Right cardiac atrium (tissue), 5 donors: ENCODE measurements around the gene PLA2G5. TPM values are rescaled to one million over a fixed set of nuclear protein-coding genes. Genes with fewer than 3 reads are reported as not detected.

Experiments
- ATAC-seq, 2 donors: fragments of 200-7000 bp; cut with Tn5 transposase; one replicate each; pipeline versions ENCODE4 v1.8.0 to v1.9.1; 2020; ENCODE audit warnings: moderate library complexity in 2 of 2, mild to moderate bottlenecking in 1 of 2
- DNase-seq, 3 donors: peaks; one replicate each; pipeline ENCODE4 v3.0.0-alpha.2; 2020
- H3K27ac ChIP-seq: one replicate; pipeline ENCODE4 v1.5.1; 2013; ENCODE audit warnings: mild to moderate bottlenecking, low read length, control low read depth, moderate library complexity
- H3K27me3 ChIP-seq: one replicate; pipeline ENCODE4 v1.6.1; 2013; ENCODE audit not compliant: control insufficient read depth, insufficient read depth
- H3K4me1 ChIP-seq: one replicate; pipeline ENCODE4 v1.6.1; 2013; ENCODE audit warnings: low read length; ENCODE audit not compliant: control insufficient read depth, insufficient read depth
- H3K4me3 ChIP-seq: one replicate; pipeline ENCODE4 v1.5.1; 2013; ENCODE audit warnings: low read length, control low read depth
- H3K9me3 ChIP-seq: one replicate; pipeline ENCODE4 v1.6.1; 2013; ENCODE audit warnings: low read length; ENCODE audit not compliant: control insufficient read depth
- WGBS: extraction: QIAGEN DNeasy Blood & Tissue Kit; methylation state at CpG from one replicate; pipeline ENCODE4 v1.1.7; 2013; 5-methylcytosine and 5-hydroxymethylcytosine counted together
- intact Hi-C, 4 donors: fragments of 100-400 bp; cut with DNase I; formaldehyde crosslinking; loops; one replicate each; pipeline versions ENCODE4 v1.11.0 to v1.14.0; 2022 to 2023
- polyA plus RNA-seq: library from polyadenylated mRNA; stranded (reverse); fragments of 200-250 nt; gene quantifications from one replicate; pipeline ENCODE4 v1.2.3, GENCODE V29; 2013
- total RNA-seq, 4 donors: library from RNA; stranded (reverse); fragmentation: NEBNext Ultra II Directional; extraction: Animal tissue kit (Norgen Biotek cat#: 25700); gene quantifications; one replicate each; pipeline ENCODE4 v1.2.1, GENCODE V29; 2021
- donor health status: healthy with polysubstance abuse.
- donor health status: DM: no; HTN: yes; CAD: no.
- donor health status: DM: no; HTN: no; CAD: no.
- donor health status: DM: no; HTN: yes; CAD: no; lungs with severe emphysema.
- donor health status: DM: yes; HTN: yes; CAD: no.

Gene PLA2G5
- total and polyA plus RNA-seq, 5 donors: 91.6 to 165 (median 103) TPM

GRCh38 chr1:20089328-20090077 lies 19.5 kb downstream of the PLA2G5 start:
- WGBS: 86% methylated on average over 19 of the region's 19 CpGs
- no peak overlapping the region for H3K4me3 ChIP-seq
- ATAC-seq (no peak), DNase-seq (peak in 1 of 3 donors; percentile 48)
- intact Hi-C loops: no loop called here
- no peaks in the 10 kb centered on the region for H3K27me3 ChIP-seq
- H3K27ac ChIP-seq: no peak overlapping the region
- peaks cover 14% of the 10 kb centered on the region for H3K4me1 ChIP-seq
- no peaks in the 10 kb centered on the region for H3K9me3 ChIP-seq

GRCh38 chr1:20090119-20090518 lies 20.1 kb downstream of the PLA2G5 start:
- intact Hi-C loops: no loop called here
- 86% methylated on average over 3 of the region's 3 CpGs for WGBS
- no peaks in the 10 kb centered on the region for H3K9me3 ChIP-seq
- DNase-seq (no peak), ATAC-seq (no peak)
- no peak overlapping the region for H3K27ac ChIP-seq
- no peaks in the 10 kb centered on the region for H3K27me3 ChIP-seq
- peaks cover 11% of the 10 kb centered on the region for H3K4me1 ChIP-seq
- H3K4me3 ChIP-seq: no peak overlapping the region

GRCh38 chr1:20090641-20091040 lies 20.6 kb downstream of the PLA2G5 start:
- Histone ChIP-seq H3K4me1 (peaks cover 11% of the 10 kb centered on the region), H3K4me3 (no peak overlapping the region), H3K27ac (peak overlapping the region; percentile 42), H3K27me3 (no peaks in the 10 kb centered on the region), H3K9me3 (no peaks in the 10 kb centered on the region)
- WGBS: 82% methylated on average over 6 of the region's 6 CpGs
- ATAC-seq (no peak), DNase-seq (peak in 1 of 3 donors; percentile 70)
- intact Hi-C loops: no loop called here

- 87% methylated on average over 5 of the region's 5 CpGs for WGBS
- peak; percentile 1 to 3 for ATAC-seq
- intact Hi-C loops: no loop called here
- H3K4me1 ChIP-seq: peaks cover 7% of the 10 kb centered on the region
- peak in 1 of 3 donors; percentile 55 for DNase-seq
- peak overlapping the region; percentile 80 for H3K27ac ChIP-seq
- no peaks in the 10 kb centered on the region for H3K27me3 ChIP-seq
- H3K9me3 ChIP-seq: no peaks in the 10 kb centered on the region
- no peak overlapping the region for H3K4me3 ChIP-seq
Measured at GRCh38 chr1:20093303-20093702, 23.3 kb downstream of the PLA2G5 start.

- Histone ChIP-seq H3K27me3 (no peaks in the 10 kb centered on the region), H3K9me3 (no peaks in the 10 kb centered on the region), H3K4me1 (peaks cover 7% of the 10 kb centered on the region), H3K4me3 (no peak overlapping the region), H3K27ac (peak overlapping the region; percentile 83)
- ATAC-seq (peak; percentile 78 to 82), DNase-seq (peak; percentile 85 to 94 (median 85))
- intact Hi-C loops: no loop called here
- 60% methylated on average over 5 of the region's 5 CpGs for WGBS
Measured at GRCh38 chr1:20093940-20094391, 24.0 kb downstream of the PLA2G5 start.

GRCh38 chr1:20095564-20096434 lies 25.8 kb downstream of the PLA2G5 start:
- H3K4me3 ChIP-seq: no peak overlapping the region
- H3K4me1 ChIP-seq: peaks cover 7% of the 10 kb centered on the region
- H3K27ac ChIP-seq: no peak overlapping the region
- H3K27me3 ChIP-seq: no peaks in the 10 kb centered on the region
- DNase-seq: no peak
- whole genome bisulfite sequencing: 73% methylated on average over 5 of the region's 5 CpGs
- intact Hi-C loops: no loop called here
- H3K9me3 ChIP-seq: no peaks in the 10 kb centered on the region
- ATAC-seq: no peak

- ATAC-seq (no peak), DNase-seq (no peak)
- Histone ChIP-seq H3K4me1 (peaks cover 7% of the 10 kb centered on the region), H3K4me3 (no peak overlapping the region), H3K9me3 (no peaks in the 10 kb centered on the region), H3K27me3 (no peaks in the 10 kb centered on the region), H3K27ac (no peak overlapping the region)
- 84% methylated on average over 7 of the region's 7 CpGs for WGBS
- intact Hi-C loops: no loop called here
Measured at GRCh38 chr1:20096840-20097447, 26.9 kb downstream of the PLA2G5 start.

- no peaks in the 10 kb centered on the region for H3K4me1 ChIP-seq
- 66% methylated on average over 3 of the region's 3 CpGs for WGBS
- DNase-seq: no peak
- no peaks in the 10 kb centered on the region for H3K9me3 ChIP-seq
- no peak overlapping the region for H3K4me3 ChIP-seq
- H3K27me3 ChIP-seq: no peaks in the 10 kb centered on the region
- no peak overlapping the region for H3K27ac ChIP-seq
- intact Hi-C loops: no loop called here
- ATAC-seq: no peak
Measured at GRCh38 chr1:20099533-20099932, 29.5 kb downstream of the PLA2G5 start.

- Histone ChIP-seq H3K27ac (no peak overlapping the region), H3K27me3 (no peaks in the 10 kb centered on the region), H3K4me3 (no peak overlapping the region), H3K9me3 (no peaks in the 10 kb centered on the region), H3K4me1 (no peaks in the 10 kb centered on the region)
- ATAC-seq (peak; percentile 77 to 82), DNase-seq (peak in 2 of 3 donors; percentile 71 to 78)
- WGBS: 37% methylated on average over 14 of the region's 14 CpGs
- intact Hi-C loops: loop anchor here (5.0 to 10.0 kb wide), 4 partner anchors 47 to 97 kb away; no protein-coding TSS in a partner anchor
Measured at GRCh38 chr1:20100632-20101355, 30.8 kb downstream of the PLA2G5 start.

GRCh38 chr1:20102875-20103274 lies 32.9 kb downstream of the PLA2G5 start:
- intact Hi-C loops: loop anchor here (5.0 to 10.0 kb wide), 4 partner anchors 44 to 94 kb away; no protein-coding TSS in a partner anchor
- 61% methylated on average over 1 of the region's 1 CpG for WGBS
- DNase-seq (no peak), ATAC-seq (no peak)
- Histone ChIP-seq H3K27ac (no peak overlapping the region), H3K9me3 (no peaks in the 10 kb centered on the region), H3K27me3 (no peaks in the 10 kb centered on the region), H3K4me3 (no peak overlapping the region), H3K4me1 (no peaks in the 10 kb centered on the region)
